SK-N-MC (cell line): ENCODE measurements around the gene MAGI1.
"Not testable (repeated sequence)": the region's sequence is repeated elsewhere in the genome, so short reads cannot be mapped to it uniquely, and the experiment has no call there.

Source experiments
- DNase-seq: peaks from one replicate; pipeline ENCODE4 v3.0.0-alpha.2; 2011; ENCODE audit warnings: low read depth, low spot score
- H3K27ac ChIP-seq: fragments of 200-600 bp; sonication (generic); 2 replicates; pipeline ENCODE4 v1.5.1; 2016; ENCODE audit warnings: mixed run types
- H3K36me3 ChIP-seq: fragments of 200-600 bp; sonication (generic); 2 replicates; pipeline ENCODE4 v1.6.1; 2017; ENCODE audit warnings: antibody characterized with exemption, low read length, mixed read lengths; ENCODE audit not compliant: insufficient read depth
- H3K4me3 ChIP-seq: fragments of 200-600 bp; sonication (generic); 2 replicates; pipeline ENCODE4 v1.5.1; 2016
- H3K9ac ChIP-seq: fragments of 200-600 bp; sonication (generic); 2 replicates; pipeline ENCODE4 v1.8.0; 2017; ENCODE audit warnings: mixed run types, mixed read lengths; ENCODE audit not compliant: insufficient read length
- H3K9me3 ChIP-seq: fragments of 200-600 bp; sonication (generic); 2 replicates; pipeline ENCODE4 v1.6.1; 2017; ENCODE audit warnings: low read depth, mild to moderate bottlenecking, antibody characterized with exemption, low read length, moderate library complexity, mixed read lengths
- EZH2 ChIP-seq: fragments of 200-600 bp; sonication (generic); IDR thresholded peaks from one replicate; pipeline ENCODE4 v1.6.1; 2017; ENCODE audit warnings: antibody characterized with exemption
- FOXP2 ChIP-seq: optimal IDR thresholded peaks from 2 replicates; pipeline ENCODE3; 2011; ENCODE audit warnings: mild to moderate bottlenecking, moderate library complexity; ENCODE audit not compliant: insufficient read depth; ENCODE audit errors: extremely low read length, control extremely low read depth
- POLR2AphosphoS5 ChIP-seq: IDR thresholded peaks from 2 replicates; pipeline ENCODE4 v1.6.1; 2012; ENCODE audit warnings: mild to moderate bottlenecking, low read depth, low read length, borderline replicate concordance

The MAGI1 gene

DNA sequence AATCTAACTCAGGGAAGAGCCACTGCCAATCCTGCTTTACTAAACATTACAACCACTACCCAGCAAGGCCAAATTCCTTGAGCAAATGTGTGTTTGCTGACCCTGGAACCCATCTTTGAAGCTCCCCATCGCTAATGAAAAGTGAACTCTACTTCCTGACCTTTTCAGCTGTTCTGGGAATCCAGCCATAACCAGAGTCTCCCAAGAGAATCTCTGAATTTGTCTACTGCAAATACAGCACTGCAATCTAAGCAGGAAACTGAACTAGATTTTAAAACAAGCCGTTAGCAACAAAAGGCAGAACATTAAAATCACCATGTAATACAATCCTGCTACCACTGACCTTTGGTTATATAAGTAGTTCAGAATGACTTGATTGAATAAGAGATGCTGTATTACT is 309.2 kb downstream of the MAGI1 start:
- no peak overlapping the region for H3K9ac ChIP-seq
- H3K27ac ChIP-seq, result no peak overlapping the region
- H3K4me3 ChIP-seq, result no peak overlapping the region
- DNase-seq, result no peak
- no peaks in the 10 kb centered on the region for H3K9me3 ChIP-seq
- no peaks in the 10 kb centered on the region for H3K36me3 ChIP-seq
- TF ChIP-seq POLR2AphosphoS5 (no peak), FOXP2 (no peak), EZH2 (no peak)

DNA sequence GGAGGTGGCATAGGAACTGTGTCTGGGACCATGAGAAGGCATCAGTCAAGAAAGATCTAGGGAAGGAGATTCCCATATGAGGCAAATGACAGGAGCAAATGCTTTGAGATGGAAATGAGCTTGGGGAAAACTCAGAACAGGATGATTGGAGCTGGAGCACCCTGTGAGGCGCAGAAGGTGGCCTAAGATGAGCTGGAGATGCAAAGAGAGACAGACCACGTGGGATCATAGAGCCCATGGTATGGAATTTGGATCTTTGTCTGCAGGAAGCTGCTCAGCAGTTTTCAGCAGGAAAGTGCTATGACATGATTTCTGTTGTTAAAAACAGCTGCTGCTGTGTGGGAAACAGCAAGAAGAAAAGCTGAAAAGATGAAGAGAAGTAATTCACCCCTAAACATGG is 310.6 kb downstream of the MAGI1 start:
- H3K36me3 ChIP-seq, result no peaks in the 10 kb centered on the region
- no peak overlapping the region for H3K9ac ChIP-seq
- H3K4me3 ChIP-seq, result no peak overlapping the region
- TF ChIP-seq POLR2AphosphoS5 (no peak), EZH2 (no peak), FOXP2 (no peak)
- no peak for DNase-seq
- no peaks in the 10 kb centered on the region for H3K9me3 ChIP-seq
- no peak overlapping the region for H3K27ac ChIP-seq

DNA sequence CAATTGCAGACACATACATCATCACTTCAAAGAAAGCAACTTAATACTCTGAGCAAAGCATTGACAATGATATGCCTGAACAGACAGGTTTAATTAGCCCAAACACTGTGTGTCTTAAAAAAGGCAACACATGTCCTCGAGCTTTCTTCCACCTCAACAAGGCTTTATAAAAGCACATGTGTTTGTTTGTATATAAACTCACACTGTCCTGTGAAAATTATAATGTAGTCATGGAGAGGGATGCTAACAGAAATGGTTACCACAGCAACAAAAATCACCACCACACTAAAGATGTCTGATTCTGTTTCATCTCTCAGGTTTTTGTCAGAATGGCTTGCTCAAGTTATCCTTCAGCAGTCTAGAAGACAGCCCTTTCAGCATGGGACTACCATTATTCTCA is 314.7 kb downstream of the MAGI1 start:
- Histone ChIP-seq H3K27ac (no peak overlapping the region), H3K4me3 (no peak overlapping the region), H3K36me3 (no peaks in the 10 kb centered on the region), H3K9ac (no peak overlapping the region), H3K9me3 (no peaks in the 10 kb centered on the region)
- no peak for DNase-seq
- TF ChIP-seq FOXP2 (no peak), POLR2AphosphoS5 (no peak), EZH2 (no peak)

DNA sequence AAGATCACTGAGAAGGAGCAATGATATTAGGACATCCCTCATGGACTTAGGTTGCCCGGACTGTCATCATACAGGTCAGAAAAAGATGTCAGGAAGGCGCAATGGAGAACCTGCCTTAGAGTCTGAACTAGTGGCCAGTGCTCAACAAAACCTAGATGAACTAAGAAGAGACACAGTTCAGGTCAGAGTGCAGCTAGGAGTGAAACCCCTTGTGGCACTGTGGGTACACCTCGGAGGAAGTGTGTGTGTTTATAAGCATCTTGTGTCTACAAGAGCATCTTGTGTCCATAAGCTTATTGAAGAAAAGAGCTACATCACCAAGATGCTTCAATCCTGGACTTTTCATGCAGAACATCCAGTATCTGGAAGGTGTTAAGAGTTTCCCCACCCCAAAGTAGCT is 315.7 kb downstream of the MAGI1 start:
- H3K36me3 ChIP-seq, result no peaks in the 10 kb centered on the region
- no peak overlapping the region for H3K9ac ChIP-seq
- no peak for DNase-seq
- no peak for TF ChIP-seq POLR2AphosphoS5
- TF ChIP-seq EZH2, result no peak
- TF ChIP-seq FOXP2, result no peak
- no peak overlapping the region for H3K27ac ChIP-seq
- H3K9me3 ChIP-seq, result no peaks in the 10 kb centered on the region
- H3K4me3 ChIP-seq, result no peak overlapping the region

DNA sequence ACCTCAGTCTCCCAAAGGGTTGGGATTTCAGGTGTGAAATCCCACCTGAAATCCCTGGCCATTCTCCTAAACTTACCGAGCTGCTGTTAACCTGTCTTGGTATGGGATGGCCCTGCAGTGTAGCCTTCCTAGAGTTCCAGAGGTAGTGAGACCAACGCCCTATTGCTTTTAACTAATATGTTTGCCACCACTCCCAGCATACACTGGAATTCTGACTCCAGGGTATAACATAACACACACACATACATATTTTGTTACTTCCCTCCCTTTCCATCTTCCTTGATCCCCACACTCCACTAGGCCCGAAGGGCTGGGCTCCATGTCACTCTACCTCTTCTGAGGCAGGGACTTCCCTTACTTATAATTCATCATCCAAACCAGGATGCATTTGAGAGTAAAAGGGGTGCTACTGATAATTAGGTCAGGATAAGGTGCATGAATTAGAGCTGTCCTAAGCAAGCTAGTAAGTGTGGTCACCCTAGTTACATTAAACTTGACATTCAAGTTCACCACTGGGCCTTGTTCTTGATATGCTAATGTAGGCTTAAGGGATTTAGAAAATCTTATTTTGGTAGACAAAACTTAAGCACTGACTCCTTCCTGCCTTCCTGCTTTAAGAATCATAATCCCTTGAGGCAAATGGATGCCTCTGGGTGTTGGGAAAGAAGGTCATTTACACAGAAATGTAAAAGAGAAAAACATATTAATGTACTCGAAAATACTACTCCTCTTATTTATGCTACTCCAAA is 317.6 kb downstream of the MAGI1 start:
- DNase-seq, result no peak
- H3K27ac ChIP-seq, result no peak overlapping the region
- TF ChIP-seq EZH2, result no peak
- no peak for TF ChIP-seq POLR2AphosphoS5
- TF ChIP-seq FOXP2, result no peak
- no peak overlapping the region for H3K9ac ChIP-seq
- no peak overlapping the region for H3K4me3 ChIP-seq
- no peaks in the 10 kb centered on the region for H3K36me3 ChIP-seq
- no peaks in the 10 kb centered on the region for H3K9me3 ChIP-seq

DNA sequence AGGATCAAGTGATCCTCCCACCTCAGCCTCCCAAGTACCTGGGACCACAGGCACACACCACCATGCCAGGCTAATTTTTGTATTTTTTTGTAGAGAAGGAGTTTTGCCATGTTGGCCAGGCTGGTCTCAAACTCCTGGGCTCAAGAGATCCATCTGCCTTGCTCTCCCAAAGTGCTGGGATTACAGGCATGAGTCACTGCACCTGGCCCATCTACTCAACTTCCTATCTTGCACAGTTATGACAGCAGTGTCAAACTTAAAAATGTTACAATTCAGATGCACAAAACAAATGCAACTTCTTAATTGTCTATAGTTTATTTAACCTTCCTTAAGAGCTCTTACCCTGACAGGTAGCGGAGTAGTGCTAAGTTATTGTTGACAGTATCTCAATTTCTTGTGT is 319.1 kb downstream of the MAGI1 start:
- not testable (repeated sequence) for H3K36me3 ChIP-seq, H3K9me3 ChIP-seq, DNase-seq, H3K9ac ChIP-seq, H3K27ac ChIP-seq, H3K4me3 ChIP-seq

DNA sequence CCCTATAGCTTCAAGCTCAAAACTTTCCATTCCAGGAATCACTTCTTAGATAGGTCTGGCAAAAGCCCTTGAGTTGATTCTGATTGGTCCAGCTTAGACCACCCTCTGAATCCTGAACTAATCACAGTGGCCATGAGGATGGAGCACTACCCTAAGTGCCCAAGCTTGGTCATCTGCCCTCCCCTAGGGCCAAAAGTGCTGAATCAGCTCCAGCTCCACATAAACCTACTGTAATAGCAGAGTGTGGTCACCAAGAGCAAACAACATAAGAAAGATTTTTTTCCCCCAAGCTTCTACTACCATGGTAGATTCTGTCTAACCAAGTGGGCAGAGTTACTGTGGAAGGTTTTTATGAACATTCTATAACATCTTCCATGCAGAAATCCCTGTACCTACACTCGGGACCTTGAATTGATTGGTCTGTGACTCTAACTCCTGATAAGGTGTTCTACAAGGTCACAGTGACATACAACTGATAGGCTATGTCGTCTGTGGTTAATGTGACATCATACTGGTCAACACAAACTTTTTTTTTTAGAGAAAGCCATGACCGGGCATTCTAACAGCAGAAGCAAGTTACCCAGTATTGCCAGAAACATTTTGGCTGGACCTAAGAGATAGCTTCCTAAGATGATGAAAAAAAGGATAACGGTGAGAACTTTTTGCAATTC is 320.9 kb downstream of the MAGI1 start:
- no peak overlapping the region for H3K27ac ChIP-seq
- no peak for DNase-seq
- H3K36me3 ChIP-seq, result no peaks in the 10 kb centered on the region
- no peak for TF ChIP-seq POLR2AphosphoS5
- no peak for TF ChIP-seq EZH2
- no peak overlapping the region for H3K9ac ChIP-seq
- H3K4me3 ChIP-seq, result no peak overlapping the region
- no peaks in the 10 kb centered on the region for H3K9me3 ChIP-seq

DNA sequence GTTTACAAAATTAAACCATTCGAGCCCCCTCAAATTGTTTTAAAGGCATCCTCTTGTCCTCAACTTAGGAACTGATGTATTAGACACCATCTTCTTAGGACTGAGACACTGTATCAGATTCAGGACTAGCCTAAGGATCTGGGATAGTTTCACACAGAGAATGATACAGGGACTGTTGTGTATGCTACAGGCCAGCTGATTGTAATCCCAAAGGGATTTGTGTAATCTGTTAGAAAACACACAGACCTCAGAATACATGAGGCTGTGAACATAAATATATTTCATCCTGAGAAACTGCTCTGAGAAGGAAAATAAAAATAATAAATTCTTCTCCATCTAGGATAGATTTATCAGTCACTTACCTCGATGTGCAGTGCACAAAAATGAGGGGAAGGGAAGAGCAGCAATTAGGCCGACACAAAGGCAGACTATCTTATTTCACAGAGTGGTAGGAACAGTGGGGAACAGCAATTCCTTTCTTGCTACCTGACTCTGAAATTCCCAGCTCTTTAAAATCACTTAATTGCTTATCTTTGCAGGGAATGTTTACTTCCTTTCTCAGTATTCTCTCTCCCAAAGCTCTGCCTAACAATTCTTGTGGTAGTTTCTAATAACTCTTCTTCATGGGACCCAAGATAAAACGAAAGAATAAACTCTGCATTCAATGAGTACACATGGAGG is 322.5 kb downstream of the MAGI1 start:
- H3K36me3 ChIP-seq, result no peaks in the 10 kb centered on the region
- H3K9me3 ChIP-seq, result no peaks in the 10 kb centered on the region
- H3K27ac ChIP-seq, result no peak overlapping the region
- DNase-seq, result no peak
- no peak overlapping the region for H3K9ac ChIP-seq
- no peak overlapping the region for H3K4me3 ChIP-seq
- no peak for TF ChIP-seq POLR2AphosphoS5

- no peak for TF ChIP-seq FOXP2
- no peak for TF ChIP-seq POLR2AphosphoS5
- TF ChIP-seq EZH2, result no peak
- Histone ChIP-seq H3K36me3 (no peaks in the 10 kb centered on the region), H3K9me3 (no peaks in the 10 kb centered on the region), H3K27ac (no peak overlapping the region), H3K4me3 (no peak overlapping the region), H3K9ac (no peak overlapping the region)
- no peak for DNase-seq
These were observed 324.6 kb downstream of the MAGI1 start for GRCh38 chr3:65714134-65714533.
